ENCODE measurements around the gene TRABD2B. TPM values are rescaled to one million over a fixed set of nuclear protein-coding genes. Genes with fewer than 3 reads are reported as not detected.

TRABD2B gene
- total RNA-seq, 2 donors from 2014 or later: 3.1 to 8.1 TPM

- no peaks in the 10 kb centered on the region for H3K9me3 ChIP-seq
These were observed 122.1 kb downstream of the TRABD2B start for GRCh38 chr1:47875036-47875435.

GRCh38 chr1:47873337-47873736 is 123.8 kb downstream of the TRABD2B start:
- H3K36me3 ChIP-seq: no peaks in the 10 kb centered on the region
- H3K4me3 ChIP-seq: no peak overlapping the region
- peaks cover 0 to 35% of the 10 kb centered on the region in 2 donors for H3K4me1 ChIP-seq
- no peak for DNase-seq (ENCODE audit: low spot score)
- no peak for TF ChIP-seq CTCF (IDR thresholded peaks at IDR 0.05)
- H3K9me3 ChIP-seq: no peaks in the 10 kb centered on the region
- H3K27me3 ChIP-seq: no peaks in the 10 kb centered on the region
- no peak overlapping the region for H3K27ac ChIP-seq

More at GRCh38 chr1:47875036-47875435, 122.1 kb downstream of the TRABD2B start:
- peaks cover 0 to 35% of the 10 kb centered on the region in 2 donors for H3K4me1 ChIP-seq
- H3K4me3 ChIP-seq: no peak overlapping the region
- H3K36me3 ChIP-seq: no peaks in the 10 kb centered on the region
- H3K27me3 ChIP-seq: no peaks in the 10 kb centered on the region
- TF ChIP-seq CTCF (IDR thresholded peaks at IDR 0.05): no peak
- no peak for DNase-seq (ENCODE audit: low spot score)
- no peak overlapping the region for H3K27ac ChIP-seq

- TF ChIP-seq CTCF (IDR thresholded peaks at IDR 0.05): no peak
- Histone ChIP-seq H3K36me3 (no peaks in the 10 kb centered on the region), H3K9me3 (no peaks in the 10 kb centered on the region), H3K27ac (no peak overlapping the region), H3K4me3 (no peak overlapping the region), H3K27me3 (no peaks in the 10 kb centered on the region), H3K4me1 (peaks cover 0 to 36% of the 10 kb centered on the region in 2 donors)
- no peak for DNase-seq (ENCODE audit: low spot score)
These were observed 124.3 kb downstream of the TRABD2B start for GRCh38 chr1:47872886-47873285.

GRCh38 chr1:47871799-47872353 is 125.3 kb downstream of the TRABD2B start:
- TF ChIP-seq CTCF (IDR thresholded peaks at IDR 0.05): no peak
- Histone ChIP-seq H3K4me3 (no peak overlapping the region), H3K27ac (no peak overlapping the region), H3K9me3 (no peaks in the 10 kb centered on the region), H3K4me1 (peaks cover 0 to 46% of the 10 kb centered on the region in 2 donors), H3K27me3 (no peaks in the 10 kb centered on the region), H3K36me3 (no peaks in the 10 kb centered on the region)
- DNase-seq (ENCODE audit: low spot score): no peak

GRCh38 chr1:47870946-47871676 is 126.1 kb downstream of the TRABD2B start:
- Histone ChIP-seq H3K27ac (no peak overlapping the region), H3K27me3 (no peaks in the 10 kb centered on the region), H3K36me3 (no peaks in the 10 kb centered on the region), H3K9me3 (no peaks in the 10 kb centered on the region), H3K4me1 (peaks cover 0 to 48% of the 10 kb centered on the region in 2 donors), H3K4me3 (no peak overlapping the region)
- DNase-seq (ENCODE audit: low spot score): no peak
- no peak for TF ChIP-seq CTCF (IDR thresholded peaks at IDR 0.05)
